Fibroblast of lung (primary cell): Measurements from ENCODE around the gene BABAM2. TPM values are rescaled to one million over a fixed set of nuclear protein-coding genes. Genes with fewer than 3 reads are reported as not detected.

Source experiments
- DNase-seq, 2 donors: peaks; one replicate each; pipeline versions ENCODE4 v3.0.0 to v3.0.0-alpha.2; 2010; ENCODE audit warnings: low read depth in 2 of 2
- H2AFZ ChIP-seq: 2 replicates; pipeline ENCODE4 v1.5.1; 2012; ENCODE audit warnings: low read length, control low read depth, inconsistent platforms
- H3K27ac ChIP-seq: 2 replicates; pipeline ENCODE4 v1.5.1; 2011; ENCODE audit warnings: low read length, control low read depth; ENCODE audit not compliant: insufficient read depth
- H3K27me3 ChIP-seq: 2 replicates; pipeline ENCODE4 v1.5.1; 2011; ENCODE audit warnings: mild to moderate bottlenecking, low read length; ENCODE audit not compliant: control insufficient read depth, insufficient read depth
- H3K36me3 ChIP-seq: 2 replicates; pipeline ENCODE4 v1.5.1; 2011; ENCODE audit warnings: low read length; ENCODE audit not compliant: control insufficient read depth, insufficient read depth
- H3K4me1 ChIP-seq: 2 replicates; pipeline ENCODE4 v1.5.1; 2011; ENCODE audit warnings: low read length; ENCODE audit not compliant: control insufficient read depth, insufficient read depth; ENCODE audit errors: extremely low read depth
- H3K4me2 ChIP-seq: 2 replicates; pipeline ENCODE4 v1.5.1; 2011; ENCODE audit warnings: low read length, control low read depth; ENCODE audit not compliant: insufficient read depth; ENCODE audit errors: extremely low read depth
- H3K4me3 ChIP-seq, 4 experiments: fragments of 200-600 bp in 1 of 4; sonication (generic) in 1 of 4; replicated peaks in 1 of 4; 2 replicates each; pipeline ENCODE4 v1.5.1; 2011 to 2016; ENCODE audit warnings: low read length in 4 of 4, low read depth in 3 of 4, mild to moderate bottlenecking in 3 of 4, control low read depth in 2 of 4, inconsistent platforms in 1 of 4, mixed read lengths in 1 of 4; ENCODE audit not compliant: insufficient read depth in 1 of 4; ENCODE audit errors: control extremely low read depth in 1 of 4
- H3K79me2 ChIP-seq: 2 replicates; pipeline ENCODE4 v1.5.1; 2012; ENCODE audit warnings: mild to moderate bottlenecking, low read length, inconsistent platforms; ENCODE audit not compliant: control insufficient read depth, insufficient read depth
- H3K9ac ChIP-seq: 2 replicates; pipeline ENCODE4 v1.5.1; 2011; ENCODE audit warnings: mild to moderate bottlenecking, low read length, control low read depth; ENCODE audit not compliant: insufficient read depth
- H3K9me3 ChIP-seq: 2 replicates; pipeline ENCODE4 v1.5.1; 2012; ENCODE audit warnings: low read depth, low read length; ENCODE audit not compliant: control insufficient read depth, insufficient read depth
- H4K20me1 ChIP-seq: 2 replicates; pipeline ENCODE4 v1.5.1; 2011; ENCODE audit warnings: low read length; ENCODE audit not compliant: control insufficient read depth, insufficient read depth; ENCODE audit errors: extremely low read depth
- EZH2 ChIP-seq: IDR thresholded peaks from 2 replicates; pipeline ENCODE4 v1.5.1; 2012; ENCODE audit warnings: low read length, control low read depth, mild to moderate bottlenecking; ENCODE audit errors: missing control alignments
- polyA plus RNA-seq, 2 donors: library from polyadenylated mRNA; depleted of rRNA in 1 of 2; stranded (reverse) in 1 of 2; unstranded in 1 of 2; fragments of >200 nt; gene quantifications; 2 replicates each; pipeline ENCODE4 v1.2.1, GENCODE V29; 2011 to 2012; ENCODE audit warnings: missing spikeins in 1 of 2
- total RNA-seq: library from RNA; depleted of rRNA; stranded (reverse); fragments of >200 nt; gene quantifications from 2 replicates; pipeline ENCODE4 v1.2.1, GENCODE V29; 2014
- TF ChIP-seq, protein P1 (sequence below), 2 donors: IDR thresholded peaks in 1 of 2; conservative IDR thresholded peaks in 1 of 2; 1 replicate in 1 of 2; 2 replicates in 1 of 2; pipeline ENCODE4 v1.5.1; 2011 to 2012; ENCODE audit warnings: low read length in 2 of 2, control low read depth in 1 of 2, inconsistent platforms in 1 of 2, low read depth in 1 of 2, mild to moderate bottlenecking in 1 of 2

The BABAM2 gene
- total and polyA plus RNA-seq, 2 donors (not counting 1 experiment from before 2014, with no cell fraction given) = 25.6 to 33.4 TPM

GRCh38 chr2:28174211-28174610 is 283.7 kb downstream of the BABAM2 start:
- no peak for DNase-seq
- H3K36me3 ChIP-seq = no peaks in the 10 kb centered on the region
- TF ChIP-seq EZH2 = no peak
- TF ChIP-seq, protein P1, sequence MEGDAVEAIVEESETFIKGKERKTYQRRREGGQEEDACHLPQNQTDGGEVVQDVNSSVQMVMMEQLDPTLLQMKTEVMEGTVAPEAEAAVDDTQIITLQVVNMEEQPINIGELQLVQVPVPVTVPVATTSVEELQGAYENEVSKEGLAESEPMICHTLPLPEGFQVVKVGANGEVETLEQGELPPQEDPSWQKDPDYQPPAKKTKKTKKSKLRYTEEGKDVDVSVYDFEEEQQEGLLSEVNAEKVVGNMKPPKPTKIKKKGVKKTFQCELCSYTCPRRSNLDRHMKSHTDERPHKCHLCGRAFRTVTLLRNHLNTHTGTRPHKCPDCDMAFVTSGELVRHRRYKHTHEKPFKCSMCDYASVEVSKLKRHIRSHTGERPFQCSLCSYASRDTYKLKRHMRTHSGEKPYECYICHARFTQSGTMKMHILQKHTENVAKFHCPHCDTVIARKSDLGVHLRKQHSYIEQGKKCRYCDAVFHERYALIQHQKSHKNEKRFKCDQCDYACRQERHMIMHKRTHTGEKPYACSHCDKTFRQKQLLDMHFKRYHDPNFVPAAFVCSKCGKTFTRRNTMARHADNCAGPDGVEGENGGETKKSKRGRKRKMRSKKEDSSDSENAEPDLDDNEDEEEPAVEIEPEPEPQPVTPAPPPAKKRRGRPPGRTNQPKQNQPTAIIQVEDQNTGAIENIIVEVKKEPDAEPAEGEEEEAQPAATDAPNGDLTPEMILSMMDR (conservative IDR thresholded peaks at IDR 0.05 in 1 of 2, IDR thresholded peaks at IDR 0.05 in 1 of 2; ENCODE audit: low read depth in 1 of 2, low read length in 2 of 2) = no peak
- H2AFZ ChIP-seq = no peak overlapping the region
- no peak overlapping the region for H3K4me3 ChIP-seq
- no peaks in the 10 kb centered on the region for H3K4me1 ChIP-seq
- no peaks in the 10 kb centered on the region for H4K20me1 ChIP-seq
- no peak overlapping the region for H3K4me2 ChIP-seq
- no peaks in the 10 kb centered on the region for H3K9me3 ChIP-seq
- H3K27ac ChIP-seq = no peak overlapping the region
- H3K79me2 ChIP-seq = no peaks in the 10 kb centered on the region
- H3K27me3 ChIP-seq = no peaks in the 10 kb centered on the region
- H3K9ac ChIP-seq = no peak overlapping the region

- H3K4me3 ChIP-seq = no peak overlapping the region
- DNase-seq = no peak
- TF ChIP-seq EZH2 = no peak
- TF ChIP-seq, protein P1 (conservative IDR thresholded peaks at IDR 0.05 in 1 of 2, IDR thresholded peaks at IDR 0.05 in 1 of 2; ENCODE audit: low read depth in 1 of 2, low read length in 2 of 2) = no peak
- no peak overlapping the region for H3K9ac ChIP-seq
- H3K27me3 ChIP-seq = no peaks in the 10 kb centered on the region
- H3K9me3 ChIP-seq = no peaks in the 10 kb centered on the region
- H3K27ac ChIP-seq = no peak overlapping the region
- no peaks in the 10 kb centered on the region for H3K4me1 ChIP-seq
- no peak overlapping the region for H3K4me2 ChIP-seq
- no peaks in the 10 kb centered on the region for H3K36me3 ChIP-seq
- H4K20me1 ChIP-seq = no peaks in the 10 kb centered on the region
- no peak overlapping the region for H2AFZ ChIP-seq
- H3K79me2 ChIP-seq = no peaks in the 10 kb centered on the region
Measured at GRCh38 chr2:28175028-28175427, 284.5 kb downstream of the BABAM2 start.

GRCh38 chr2:28178946-28179345 is 288.4 kb downstream of the BABAM2 start:
- TF ChIP-seq, protein P1 (conservative IDR thresholded peaks at IDR 0.05 in 1 of 2, IDR thresholded peaks at IDR 0.05 in 1 of 2; ENCODE audit: low read depth in 1 of 2, low read length in 2 of 2) = no peak
- no peak for TF ChIP-seq EZH2
- Histone ChIP-seq H3K27me3 (no peaks in the 10 kb centered on the region), H3K4me1 (no peaks in the 10 kb centered on the region), H3K4me3 (no peak overlapping the region), H2AFZ (no peak overlapping the region), H3K79me2 (no peaks in the 10 kb centered on the region), H3K4me2 (no peak overlapping the region), H3K9ac (no peak overlapping the region), H4K20me1 (no peaks in the 10 kb centered on the region), H3K9me3 (no peaks in the 10 kb centered on the region), H3K36me3 (no peaks in the 10 kb centered on the region), H3K27ac (no peak overlapping the region)
- no peak for DNase-seq
